NCI-H2227 (cell line): ENCODE data around the gene BMP7.
"Not testable (repeated sequence)": the region's sequence is repeated elsewhere in the genome, so short reads cannot be mapped to it uniquely, and the experiment has no call there.

Experiments used
- DNase-seq: peaks from one replicate; lab custom pipeline; 2025; ENCODE audit not compliant: unreplicated experiment; lab: John Stamatoyannopoulos, UW

Gene BMP7

DNA sequence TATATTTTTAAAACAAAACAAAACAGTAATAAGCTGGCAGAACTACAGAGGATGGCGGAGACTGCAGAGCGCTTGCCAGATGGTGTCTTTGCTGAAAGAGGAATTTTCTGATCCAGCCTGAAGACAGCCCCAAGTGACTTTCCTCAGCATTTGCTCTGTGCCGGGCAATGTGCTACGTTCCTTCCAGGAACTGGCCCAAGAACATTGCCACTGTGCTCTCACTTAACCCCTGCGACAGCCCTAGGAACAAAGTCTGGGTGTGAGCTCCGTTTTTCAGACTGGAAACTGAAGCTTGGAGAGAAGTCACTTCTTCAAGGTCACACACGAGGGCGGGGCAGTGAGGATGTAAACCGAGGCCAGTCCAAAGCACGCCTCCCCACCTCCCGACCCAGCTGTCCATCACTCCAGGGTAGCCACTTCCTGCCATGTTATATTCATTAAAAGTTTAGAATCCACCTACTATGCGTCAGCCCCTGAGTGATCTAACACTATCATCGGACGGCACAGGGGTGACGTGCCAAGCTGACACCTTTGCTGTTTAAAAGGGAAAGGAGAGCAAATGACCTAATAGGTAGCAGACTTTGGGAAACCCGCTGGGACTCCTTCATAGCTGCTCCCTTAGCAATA is 22.3 kb upstream of the BMP7 start:
- no peak for DNase-seq

DNA sequence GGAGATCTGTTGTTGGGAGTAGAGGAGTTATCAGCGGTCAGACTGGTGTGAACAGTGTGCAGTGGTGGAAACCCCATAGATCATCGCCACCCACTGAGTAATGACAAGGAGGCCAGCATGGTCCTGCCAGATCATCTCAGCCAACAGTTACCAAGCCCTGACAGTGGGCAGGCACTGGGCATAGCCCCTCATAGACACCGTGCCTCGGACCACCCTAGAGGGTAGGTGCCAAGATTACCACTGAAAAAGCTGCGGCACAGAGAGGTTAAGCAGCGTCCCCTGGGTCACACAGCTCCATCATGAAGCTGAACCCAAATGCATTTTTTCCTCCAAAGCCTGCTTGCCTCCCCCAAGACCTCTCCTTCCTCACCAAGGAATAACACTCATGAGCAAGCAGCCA is 21.5 kb upstream of the BMP7 start:
- no peak for DNase-seq

DNA sequence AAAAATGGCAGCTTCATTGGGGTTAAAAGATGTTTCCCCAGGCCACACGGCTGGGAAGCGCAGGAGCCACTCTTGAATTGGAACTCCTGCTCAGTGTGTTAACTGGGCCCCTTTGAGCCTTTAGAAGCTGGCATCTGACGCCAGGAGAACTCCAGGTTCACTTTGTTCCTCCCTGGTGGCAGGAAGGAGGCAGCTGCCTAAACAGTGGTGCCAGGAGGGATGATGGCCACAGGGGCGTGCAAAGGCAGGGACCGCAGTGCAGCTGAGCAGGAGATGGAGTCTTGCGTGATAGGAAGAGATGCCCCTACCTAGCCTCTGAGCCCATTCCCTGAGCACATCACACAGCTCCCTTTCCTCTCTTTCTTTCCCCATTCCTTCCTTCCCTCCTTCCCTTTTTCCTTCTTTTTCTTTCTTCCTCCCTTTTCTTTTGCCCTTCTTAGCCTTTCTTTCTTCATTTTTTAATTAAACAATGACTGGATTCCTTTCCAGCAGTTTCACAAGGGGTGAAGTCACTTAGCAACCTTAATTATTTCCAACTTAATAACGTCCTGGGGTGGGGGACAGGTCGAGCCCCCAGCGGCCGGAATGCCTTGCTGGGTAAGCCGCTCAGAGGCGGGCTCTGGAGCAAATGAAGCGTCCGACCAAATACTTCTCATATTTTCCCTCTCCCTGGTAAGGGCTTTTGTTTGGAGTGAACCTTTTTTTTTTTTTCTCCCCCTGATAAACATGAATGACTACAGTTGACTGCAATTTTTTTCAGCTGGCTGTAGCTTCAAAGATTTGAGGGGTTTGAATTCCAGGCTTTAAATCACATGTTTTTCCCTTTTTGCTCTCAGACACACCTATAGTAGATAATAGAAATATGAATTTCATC is 20.8 kb upstream of the BMP7 start:
- no peak for DNase-seq

DNA sequence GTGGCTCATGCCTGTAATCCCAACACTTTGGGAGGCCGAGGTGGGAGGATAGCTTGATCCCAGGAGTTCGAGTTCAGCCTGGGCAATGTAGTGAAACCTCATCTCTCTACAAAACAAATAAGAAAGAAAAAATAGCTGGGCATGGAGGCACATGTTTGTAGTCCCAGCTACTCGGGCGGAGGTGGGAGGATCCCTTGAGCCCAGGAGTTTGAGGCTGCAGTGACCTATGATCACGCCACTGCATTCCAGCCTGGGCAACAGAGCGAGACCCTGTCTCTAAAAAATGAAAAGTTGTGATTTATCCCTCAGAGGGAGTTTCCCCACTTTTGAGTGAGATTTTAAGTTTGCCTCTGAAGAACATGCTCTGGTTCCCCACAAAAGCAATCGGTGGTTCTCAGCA is 17.4 kb upstream of the BMP7 start:
- no peak for DNase-seq

DNA sequence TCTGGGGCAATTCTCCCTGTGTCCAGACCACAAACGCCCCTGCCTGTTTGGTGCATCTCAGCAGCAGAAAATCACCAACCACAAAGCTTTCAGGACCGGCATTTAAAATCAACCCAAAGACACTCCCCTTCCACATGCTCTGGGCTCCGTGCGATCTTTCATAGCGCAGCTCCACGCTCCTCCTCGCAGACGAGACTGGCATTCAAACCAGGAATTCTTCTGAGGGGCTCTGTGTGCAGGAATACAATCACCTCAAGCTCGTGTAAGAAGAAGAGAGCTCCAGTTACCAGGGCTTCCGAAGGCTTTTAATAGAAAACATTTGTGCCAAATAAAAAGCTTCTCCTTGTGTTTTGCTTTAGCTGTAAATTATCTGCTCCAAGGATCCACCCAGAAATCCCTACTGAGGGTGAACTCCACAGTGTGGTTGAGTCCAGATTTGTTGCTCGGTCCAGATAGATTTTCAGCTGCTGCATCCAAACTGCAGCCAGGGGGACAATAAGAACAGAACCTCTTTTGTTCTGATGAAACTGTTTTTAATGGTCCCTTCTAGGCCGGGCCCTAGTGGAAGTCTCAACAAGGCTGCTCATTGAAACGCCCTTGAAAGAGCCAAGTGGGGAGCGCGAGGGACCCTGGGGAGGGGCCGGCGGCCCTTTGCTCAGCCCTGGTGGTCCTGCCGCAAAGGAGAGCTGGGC is 16.4 kb upstream of the BMP7 start:
- DNase-seq = no peak

DNA sequence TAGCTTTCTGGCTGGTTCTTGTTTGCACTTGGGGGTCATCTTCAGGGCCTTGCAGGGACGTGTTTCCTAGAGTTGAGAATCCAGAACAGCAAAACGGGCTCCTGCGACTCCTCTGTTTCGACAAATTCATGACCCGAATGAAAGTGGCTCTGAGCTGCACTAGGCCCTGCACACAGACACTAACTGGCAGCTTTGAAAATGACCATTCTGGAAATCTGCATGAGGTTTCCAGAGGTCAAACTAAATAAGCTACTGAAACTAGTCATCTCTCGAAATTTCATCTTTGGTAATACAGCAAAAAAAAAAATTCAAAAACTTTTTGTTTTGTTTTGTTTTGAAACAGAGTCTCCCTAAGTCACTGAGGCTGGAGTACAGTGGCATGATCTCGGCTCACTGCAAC is 15.5 kb upstream of the BMP7 start:
- DNase-seq = no peak

DNA sequence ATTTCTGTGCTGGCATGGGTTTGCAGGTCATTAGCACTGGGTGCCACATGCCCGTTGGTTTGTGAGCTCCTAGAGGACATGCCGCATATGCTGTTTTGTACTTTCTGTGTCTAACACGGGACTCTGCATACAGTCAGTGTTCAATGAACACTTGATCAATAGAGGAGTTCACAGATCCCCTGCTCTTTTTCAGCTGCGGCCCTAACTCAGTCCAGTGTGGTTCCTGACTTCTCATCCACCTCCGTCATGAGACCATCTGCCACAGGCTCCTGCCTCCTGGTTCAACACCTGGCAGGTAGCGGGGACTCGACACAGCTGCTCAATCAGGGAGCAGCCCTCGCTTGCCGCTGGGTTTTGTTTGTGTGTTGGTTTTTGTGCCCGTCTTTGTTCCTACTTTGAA is 13.8 kb upstream of the BMP7 start:
- no peak for DNase-seq

DNA sequence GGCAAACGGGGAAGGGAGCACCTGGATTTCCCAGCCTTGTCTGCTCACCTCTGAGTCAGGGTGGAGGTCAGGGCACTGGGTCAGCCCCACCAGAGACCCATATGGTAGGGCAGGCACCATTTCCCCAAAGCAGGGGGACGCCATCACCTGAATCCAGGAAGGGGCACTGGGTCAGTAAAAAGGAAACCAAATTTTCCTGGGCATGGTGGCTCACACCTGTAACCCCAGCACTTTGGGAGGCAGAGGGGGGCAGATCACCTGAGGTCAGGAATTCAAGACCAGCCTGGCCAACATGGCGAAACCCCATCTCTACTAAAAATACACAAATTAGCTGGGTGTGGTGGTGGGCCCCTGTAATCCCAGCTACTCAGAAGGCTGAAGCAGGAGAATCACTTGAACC is 13.1 kb upstream of the BMP7 start:
- not testable (repeated sequence) for DNase-seq

DNA sequence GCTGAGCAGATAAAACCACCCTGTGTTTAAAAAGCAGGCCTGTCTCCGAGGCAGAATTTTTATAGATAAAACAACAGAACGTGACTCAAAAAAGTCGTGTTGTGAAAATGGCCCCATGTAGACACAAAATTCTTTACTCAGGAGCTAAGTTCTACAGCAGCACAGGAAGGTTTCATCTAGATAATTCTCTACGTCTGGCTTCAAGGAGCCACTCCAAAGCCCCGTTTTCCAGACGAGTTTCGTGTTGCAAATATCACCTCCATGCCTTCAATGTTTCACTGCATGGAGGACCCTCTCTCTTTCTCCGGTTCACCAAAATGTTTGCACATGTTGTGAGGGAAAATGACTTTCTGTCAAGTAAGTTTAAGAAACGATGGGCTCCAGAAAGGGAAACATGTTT is 12.0 kb upstream of the BMP7 start:
- DNase-seq = no peak

DNA sequence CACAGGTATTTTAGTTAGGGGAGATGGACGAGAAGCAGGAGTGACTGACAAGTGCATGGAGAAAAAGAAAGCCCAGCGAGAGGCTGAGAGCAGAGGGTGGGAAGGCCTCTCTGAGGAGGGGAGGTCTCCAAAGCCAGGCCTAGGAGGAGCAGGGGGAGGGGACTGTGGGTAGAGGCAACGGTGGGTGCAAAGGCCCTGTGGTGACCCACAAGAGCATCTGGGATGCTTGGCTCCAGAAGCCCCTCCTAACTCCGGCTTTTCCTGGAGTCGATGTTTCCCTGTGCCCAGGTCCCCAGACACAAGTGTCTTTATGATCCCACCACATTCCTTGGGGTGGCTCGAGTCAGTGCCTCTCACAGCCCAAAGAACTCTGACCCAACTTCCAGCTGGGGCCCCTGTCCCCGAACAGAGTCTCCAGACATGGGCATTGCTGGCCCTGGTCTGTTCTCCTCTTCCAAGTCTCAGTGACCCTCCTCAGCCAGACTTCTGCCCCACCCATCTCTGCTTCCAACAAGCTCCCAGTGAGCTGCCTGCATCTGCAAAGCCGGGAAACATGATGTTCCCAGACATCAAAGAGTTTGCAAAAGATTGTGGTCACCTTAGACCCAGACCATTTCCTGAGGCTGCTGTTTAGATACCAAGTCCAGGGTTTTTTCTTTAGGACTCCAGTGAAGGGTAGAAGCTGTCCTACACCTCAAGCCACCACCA is 11.1 kb upstream of the BMP7 start:
- DNase-seq = no peak

DNA sequence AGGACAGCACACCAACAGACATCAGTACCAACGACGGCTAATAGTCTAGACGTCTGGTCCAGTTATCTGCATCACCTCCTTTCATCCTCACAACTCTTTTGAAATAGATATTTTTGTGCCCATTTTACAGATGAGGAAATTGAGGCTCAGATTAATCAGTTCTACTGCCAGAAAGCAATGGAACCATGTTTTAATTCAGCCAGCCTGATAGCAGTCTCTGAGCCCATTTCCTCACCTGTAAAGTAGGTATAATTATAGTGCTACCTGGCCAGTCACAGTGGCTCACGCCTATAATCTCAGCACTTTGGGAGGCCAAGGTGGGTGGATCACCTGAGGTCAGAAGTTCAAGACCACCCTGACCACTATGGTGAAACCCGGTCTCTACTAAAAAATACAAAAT is 9.8 kb upstream of the BMP7 start:
- DNase-seq = no peak

DNA sequence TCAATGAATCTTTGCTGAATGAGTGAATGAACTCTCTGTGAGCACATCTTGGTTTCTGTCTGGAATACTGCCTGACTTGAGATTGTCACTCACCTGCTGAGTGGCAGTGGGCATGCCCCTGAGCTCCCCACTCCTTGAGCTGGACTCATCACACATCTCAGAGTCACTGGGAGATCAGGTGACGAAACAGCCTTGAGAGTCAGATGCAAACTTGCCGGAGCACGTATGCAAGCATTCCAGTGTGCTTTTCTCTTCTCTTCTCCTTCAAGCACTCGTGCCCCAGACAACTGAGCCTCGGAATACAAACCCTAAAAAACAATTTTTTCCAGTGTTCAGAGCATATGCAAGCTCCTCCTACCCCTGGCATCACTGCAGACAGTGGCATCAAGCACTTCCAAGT is 9.4 kb upstream of the BMP7 start:
- no peak for DNase-seq

DNA sequence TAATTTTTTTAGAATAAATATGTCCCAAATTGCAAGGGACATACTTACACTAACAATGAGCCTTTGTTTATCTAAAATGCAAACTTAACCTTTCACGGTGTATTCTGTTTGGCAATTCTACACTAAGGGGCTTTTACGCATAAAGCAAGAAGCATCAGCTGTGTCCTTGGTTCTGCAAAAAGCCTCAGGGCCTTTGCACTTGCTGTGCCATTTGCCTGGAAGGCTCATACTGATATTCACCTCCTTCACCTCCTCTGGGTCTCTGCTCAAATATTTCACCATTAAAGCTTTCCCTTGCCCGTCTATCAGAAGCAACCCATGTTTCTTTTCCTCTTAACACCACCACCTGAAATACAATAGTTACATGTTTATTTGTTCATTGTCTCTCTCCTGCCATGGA is 8.9 kb upstream of the BMP7 start:
- no peak for DNase-seq

DNA sequence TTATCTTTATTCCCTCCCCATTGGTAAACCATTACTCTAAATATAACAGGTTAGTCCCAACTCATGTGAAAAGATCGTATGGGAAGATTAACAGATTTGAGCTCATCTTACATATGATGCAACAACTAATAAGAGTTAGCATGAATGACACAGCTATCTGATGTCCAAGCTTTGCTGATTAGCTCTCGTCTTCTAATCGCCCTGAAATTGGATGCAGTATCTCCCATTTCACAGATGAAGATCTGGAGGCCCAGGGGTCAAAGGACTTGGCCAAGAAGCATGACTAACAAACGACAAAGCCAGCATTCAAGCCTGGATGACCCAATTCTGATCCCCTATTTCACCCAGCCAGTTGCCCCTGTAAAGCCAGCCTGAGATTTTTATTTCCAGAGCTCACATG is 8.4 kb upstream of the BMP7 start:
- DNase-seq = no peak

DNA sequence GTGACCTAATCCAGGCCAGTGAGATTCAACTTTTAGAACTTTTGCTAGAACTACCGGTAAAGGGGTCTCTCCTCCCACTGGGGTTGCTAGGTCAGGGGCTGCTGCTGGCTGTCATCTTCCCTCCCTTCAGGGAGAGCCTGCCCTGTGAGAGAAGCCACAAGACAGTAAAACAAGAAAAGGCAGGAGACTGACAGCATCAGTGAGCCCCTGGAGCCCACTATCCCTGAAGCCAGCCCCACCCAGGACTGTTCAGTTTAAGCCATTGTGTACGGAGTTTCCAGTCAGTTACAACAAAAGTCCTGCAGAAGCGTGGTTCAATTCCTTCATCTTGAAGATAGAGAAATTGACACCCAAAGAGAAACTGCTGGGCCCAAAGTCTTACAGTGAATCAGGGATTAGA is 7.9 kb upstream of the BMP7 start:
- no peak for DNase-seq

DNA sequence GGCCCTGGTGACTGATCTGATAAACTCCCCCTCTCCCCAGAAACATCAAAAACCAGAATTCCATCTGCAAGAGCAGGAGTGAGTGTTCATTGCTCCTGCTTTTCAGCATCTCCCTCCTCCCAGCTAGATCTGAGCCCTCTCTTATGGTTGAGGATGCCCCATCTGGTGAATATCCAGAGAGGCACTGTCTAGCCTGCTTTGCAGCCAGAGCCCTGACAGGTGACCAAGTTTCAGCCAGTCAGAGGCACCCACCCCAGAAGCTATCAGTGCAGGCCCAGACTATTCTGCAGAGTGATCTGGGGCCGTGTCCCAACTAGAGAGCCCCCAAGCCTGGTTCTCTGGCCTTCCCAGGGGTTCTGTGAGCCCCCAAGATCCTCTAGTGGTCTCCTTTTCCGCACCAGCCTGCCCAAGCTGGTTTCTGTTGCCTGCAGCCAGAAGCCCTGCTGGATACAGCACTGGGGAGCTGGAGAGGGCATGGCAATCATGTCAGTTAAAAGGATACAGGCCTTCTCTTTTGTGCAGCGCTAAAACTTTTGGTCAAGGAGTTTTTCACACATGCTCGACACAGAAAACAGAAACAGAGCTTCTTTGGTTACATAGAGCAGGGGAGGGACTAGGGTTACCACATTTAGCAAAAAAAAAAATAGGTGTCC is 6.6 kb upstream of the BMP7 start:
- DNase-seq = no peak

DNA sequence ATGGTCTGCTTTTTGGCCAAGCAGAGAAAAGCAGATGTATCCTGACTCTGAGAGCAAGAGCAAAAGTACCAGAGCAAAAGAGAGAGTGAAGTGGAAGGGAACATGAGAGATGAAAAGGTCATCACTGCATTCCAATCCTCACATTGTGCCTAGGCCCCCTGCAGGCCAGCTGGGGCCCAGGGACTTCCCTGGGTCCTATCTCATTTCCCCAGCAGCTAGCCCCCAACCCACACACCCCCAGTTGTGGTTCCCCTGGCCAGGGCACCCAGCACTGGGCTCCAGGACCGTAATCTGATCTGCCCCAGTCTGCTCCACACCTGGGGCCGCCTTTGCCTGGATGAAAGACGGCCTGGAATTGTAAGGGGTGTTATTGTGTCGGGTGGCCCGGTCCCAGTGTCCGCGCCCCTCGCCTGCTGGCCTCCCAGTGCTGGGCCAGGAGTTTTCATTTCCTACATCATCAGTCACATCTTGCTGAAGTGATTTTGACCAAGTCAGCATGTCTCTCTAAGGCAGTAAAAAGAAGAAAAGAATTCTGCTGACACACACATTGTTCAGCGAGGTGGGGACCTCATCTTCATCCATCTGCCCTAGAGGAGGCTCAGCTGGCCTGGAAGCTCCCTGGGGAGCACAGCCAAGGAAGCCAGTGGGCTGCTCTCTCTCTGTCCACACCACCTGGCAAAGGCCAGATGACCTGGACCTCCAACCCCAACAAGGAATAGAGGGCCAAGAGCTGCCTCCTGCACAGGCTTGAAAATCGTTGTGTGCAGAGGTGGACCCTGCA is 4.0 kb upstream of the BMP7 start:
- no peak for DNase-seq

DNA sequence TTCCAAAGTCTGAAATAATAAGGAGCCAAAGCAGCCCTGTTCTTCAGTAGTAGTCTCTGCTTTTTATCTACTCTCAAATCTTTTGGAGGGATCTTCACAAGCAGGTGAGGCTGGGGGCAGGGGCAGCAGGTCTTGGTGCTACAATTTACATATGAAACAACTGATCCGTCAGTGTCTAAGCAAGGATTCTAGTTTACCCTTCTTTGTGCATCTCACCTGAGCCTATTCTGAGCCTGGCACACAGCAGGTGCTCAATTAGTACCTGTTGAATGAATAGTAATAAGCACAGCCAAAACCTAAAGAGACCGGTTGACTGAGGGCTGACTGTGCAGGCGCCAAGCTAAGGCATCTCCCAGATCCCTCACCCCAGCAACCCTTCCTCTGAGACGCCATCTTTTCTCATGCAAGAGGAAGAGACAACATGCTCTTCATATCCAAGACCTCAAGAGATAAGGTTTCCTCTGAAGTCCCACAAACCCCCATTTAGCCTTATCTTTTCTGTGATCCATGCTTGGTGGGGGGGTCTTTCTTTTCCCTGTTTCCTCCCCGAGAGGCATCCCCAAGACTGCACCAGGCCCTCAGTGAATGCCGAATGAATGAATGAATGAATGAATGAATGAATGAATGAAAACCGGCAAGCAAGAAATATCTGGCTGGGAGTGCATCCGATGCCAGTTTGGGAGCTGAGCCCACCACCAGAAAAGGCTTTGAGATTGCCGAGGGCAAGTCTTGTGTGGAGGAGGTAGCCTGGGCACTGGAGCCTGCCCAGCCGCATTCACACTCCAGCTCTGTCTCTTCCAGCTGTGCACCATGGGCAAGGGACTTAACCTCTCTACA is 2.9 kb upstream of the BMP7 start:
- DNase-seq = no peak

DNA sequence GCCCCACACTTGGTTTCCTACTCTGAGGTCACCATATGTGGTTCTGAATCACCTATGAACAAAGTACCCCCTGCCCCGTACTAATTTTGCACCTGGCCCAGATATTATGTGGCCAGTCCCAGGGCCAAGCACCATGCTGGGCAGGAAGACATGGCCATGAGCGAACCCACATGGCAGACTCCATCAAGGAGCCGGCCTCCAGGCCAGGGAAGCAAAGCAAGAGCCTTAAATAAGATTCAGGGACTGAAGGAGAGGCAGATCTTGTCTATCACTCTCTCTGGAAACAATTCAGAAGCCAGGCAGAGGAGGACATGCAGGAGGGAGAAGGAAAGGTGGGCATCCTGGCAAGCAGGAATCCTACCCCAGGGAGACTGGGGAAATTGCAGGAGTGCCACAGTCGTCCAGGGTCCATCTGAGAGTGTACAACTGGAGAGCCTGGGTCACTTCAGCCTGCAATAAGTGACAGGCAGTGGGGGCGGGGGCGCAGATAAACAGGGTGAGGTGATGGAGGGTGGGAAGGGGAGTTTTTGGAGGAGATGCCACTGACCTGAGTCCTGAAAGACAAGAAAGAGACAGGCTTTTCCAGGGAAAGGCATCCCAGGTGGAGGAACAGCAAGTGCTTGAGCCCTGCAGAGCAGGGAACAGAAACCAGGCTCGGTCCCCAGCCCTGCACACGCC is 2.1 kb upstream of the BMP7 start:
- no peak for DNase-seq
